DMS53 treated with DMSO at 0.1 percent for 48 hours (cell line): ENCODE data around the gene ASPSCR1.
"Not testable (repeated sequence)": the region's sequence is repeated elsewhere in the genome, so short reads cannot be mapped to it uniquely, and the experiment has no call there.

Source experiments
- DNase-seq: peaks from one replicate; lab custom pipeline; 2025; ENCODE audit not compliant: unreplicated experiment; lab: John Stamatoyannopoulos, UW

The ASPSCR1 gene

DNA sequence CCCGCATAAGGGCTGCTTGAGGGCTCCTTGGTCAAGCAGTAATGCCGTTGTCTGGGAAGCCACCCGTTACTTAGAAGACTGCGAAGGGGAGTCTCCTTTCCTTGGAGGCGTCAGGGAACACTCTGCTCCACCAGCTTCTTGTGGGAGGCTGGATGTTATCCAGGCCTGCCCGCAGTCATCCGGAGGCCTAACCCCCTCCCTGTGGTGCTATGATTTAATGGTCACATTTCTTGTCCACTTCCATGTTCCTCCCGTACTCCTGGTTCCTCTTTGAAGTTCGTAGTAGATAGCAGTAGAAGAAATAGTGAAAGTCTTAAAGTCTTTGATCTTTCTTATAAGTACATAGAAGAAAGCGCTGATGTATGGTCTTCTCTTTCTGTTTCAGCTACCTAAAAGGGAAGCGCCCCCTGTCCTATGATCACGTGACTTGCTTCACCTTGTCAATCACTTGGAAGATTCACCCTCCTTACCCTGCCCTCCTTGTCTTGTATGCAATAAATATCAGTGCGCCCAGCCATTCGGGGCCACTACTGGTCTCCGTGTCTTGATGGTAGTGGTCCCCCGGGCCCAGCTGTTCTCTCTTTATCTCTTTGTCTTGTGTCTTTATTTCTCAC lies 61.5 kb downstream of the ASPSCR1 start:
- DNase-seq, result not testable (repeated sequence)

DNA sequence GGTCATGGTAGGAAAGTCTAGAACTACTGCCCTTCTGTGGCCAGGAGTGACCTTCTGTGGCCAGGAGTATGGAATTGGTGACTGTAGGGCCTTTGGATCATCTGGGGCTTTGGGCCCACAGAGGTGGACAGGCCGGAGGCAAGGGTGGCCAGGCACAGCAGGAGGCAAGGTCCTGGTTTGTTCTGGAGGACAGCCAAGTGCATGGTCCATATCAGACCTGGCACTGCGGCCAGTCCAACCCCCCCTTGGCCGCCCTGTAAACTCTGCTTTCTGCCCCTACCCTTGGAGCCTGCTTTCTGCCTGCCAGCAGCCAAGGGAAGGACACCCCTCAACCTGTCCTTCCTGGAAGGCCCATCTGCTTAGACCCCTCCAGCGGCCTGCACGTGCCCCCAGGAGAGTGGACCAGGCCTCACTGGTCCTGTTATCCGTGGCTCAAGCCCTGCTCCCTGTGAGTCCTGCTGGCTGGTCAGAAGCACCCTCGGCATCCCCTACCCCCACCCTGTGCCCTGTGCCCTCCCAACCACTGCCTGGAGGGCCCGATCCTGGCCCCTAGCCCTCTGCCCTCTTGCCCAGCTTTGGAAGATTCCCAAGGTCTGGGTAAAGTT lies 62.4 kb downstream of the ASPSCR1 start:
- no peak for DNase-seq

DNA sequence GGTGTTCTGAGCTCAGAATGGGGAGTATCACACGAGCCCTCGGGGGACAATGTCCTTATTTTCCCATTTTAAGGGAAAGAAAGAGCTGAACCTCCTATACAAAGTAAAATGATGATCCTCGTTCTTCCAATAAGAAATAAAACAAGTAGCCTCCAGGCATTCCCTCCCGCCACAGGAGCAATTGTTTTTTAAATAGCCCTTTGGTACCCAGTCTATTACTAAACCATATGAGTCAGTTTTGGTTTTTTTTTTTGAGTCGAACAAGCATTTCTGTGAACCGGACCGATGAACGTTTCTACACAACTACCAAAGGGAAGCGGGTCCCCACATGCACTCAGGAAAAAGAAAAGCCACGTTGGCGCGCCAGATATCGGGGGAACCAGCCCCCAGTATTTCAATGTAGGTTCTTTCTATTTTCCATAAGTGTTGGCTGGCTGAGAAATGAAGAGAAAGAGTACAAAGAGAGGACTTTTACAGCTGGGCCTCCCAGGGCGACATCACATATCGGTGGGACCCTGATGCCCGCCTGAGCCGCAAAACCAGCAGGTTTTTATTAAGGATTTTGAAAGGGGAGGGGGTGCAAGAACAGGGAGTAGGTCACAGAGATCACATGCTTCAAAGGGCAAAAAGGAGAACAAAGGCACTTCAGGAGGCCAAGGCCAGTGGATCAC lies 63.9 kb downstream of the ASPSCR1 start:
- DNase-seq, result no peak

DNA sequence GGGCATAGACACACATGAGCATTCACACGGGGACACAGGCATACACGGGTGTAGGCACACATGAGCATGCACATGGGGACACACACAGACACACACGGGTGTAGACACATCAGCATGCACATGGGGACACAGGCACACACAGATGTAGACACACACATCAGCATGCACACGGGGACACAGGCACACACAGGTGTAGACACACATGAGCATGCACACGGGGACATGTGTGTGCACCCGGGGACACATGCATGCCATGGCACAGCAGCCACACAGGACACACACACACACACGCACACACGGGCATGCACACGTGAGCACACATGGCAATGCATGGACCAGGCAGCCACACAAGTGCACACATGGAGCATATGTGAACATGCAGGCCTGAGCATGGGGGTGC lies 65.2 kb downstream of the ASPSCR1 start:
- DNase-seq, result no peak

DNA sequence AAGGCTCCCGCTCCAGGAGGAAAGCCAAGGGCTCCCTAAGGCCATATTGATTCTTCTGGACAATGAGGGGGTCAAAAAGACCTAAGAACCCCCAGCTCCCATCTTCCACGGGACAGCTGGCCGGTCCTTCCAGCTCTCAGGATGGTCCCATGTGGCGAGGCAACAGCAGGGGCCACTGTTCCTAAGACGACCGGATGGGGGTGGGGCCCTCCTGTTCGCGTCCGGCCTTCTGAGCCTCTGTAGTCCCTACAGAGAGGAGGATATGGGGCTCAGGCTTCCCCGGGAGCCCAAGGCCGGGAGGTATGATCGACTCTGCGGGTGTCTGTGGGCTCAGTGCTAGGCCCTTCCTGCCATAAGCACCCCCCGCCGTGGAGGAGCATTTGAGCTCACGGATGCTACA lies 66.1 kb downstream of the ASPSCR1 start:
- DNase-seq, result no peak

DNA sequence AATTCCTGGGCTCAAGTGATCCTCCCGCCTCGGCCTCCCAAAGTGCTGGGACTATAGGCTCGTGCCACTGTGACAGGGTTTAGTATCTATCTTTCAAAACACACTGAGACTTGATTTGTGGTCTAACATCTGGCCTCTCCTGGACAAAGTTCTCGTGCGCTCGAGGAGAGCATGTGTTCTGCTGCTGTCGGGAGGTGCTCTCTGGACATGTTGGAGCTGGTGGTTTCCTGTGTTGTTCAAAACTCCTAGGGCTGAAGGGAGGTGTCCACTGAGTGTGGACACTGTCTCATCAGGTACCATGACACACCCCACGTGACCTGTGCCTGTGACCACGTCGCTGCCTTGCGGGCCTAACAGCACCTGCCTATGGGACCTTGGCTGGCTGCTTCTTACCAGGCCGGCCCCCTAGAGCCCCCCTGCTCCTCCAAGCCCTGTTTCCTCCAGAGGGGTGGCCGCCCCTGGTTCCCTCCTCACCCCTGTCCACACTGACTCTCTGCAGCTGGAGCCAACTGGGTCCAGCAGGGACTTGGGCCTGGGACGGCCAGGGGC lies 68.6 kb downstream of the ASPSCR1 start:
- DNase-seq, result no peak

DNA sequence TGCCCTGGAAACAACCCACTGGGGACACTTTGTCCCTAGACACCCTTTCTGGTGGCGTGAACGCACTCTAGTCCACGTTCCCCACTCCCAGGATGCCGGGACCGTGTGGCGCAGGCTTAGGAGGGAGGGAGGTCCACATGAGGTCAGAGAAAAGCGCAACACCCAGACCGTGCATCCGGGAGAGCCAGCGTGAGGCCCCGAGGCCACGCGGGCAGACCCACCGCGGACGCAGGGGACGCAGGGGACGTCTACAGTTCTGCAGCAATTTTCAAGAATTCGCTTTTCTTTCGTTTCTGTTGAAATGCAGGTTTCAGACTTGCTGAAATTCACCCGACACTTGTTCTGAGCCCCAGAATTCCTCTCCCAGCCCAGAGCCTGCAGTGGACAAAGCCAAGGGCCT lies 69.5 kb downstream of the ASPSCR1 start:
- DNase-seq, result no peak

DNA sequence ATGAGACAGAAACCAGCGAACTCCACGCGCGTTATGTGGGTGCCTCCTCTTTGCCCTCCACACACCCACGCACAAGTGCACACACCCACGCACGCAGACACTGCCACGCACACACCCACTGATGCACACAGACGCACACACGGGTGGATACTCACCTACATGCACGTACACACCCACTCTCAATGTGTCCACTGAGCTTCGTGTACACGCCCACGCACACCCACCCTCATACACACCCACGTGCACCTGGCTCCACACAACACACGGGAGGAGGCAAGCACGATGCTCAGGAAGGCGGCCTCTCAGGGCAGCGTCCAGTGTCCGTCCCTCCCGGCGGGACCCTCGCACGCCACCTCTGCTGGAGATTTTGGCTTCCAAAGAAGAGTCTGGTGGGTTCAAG lies 70.0 kb downstream of the ASPSCR1 start:
- DNase-seq, result no peak

DNA sequence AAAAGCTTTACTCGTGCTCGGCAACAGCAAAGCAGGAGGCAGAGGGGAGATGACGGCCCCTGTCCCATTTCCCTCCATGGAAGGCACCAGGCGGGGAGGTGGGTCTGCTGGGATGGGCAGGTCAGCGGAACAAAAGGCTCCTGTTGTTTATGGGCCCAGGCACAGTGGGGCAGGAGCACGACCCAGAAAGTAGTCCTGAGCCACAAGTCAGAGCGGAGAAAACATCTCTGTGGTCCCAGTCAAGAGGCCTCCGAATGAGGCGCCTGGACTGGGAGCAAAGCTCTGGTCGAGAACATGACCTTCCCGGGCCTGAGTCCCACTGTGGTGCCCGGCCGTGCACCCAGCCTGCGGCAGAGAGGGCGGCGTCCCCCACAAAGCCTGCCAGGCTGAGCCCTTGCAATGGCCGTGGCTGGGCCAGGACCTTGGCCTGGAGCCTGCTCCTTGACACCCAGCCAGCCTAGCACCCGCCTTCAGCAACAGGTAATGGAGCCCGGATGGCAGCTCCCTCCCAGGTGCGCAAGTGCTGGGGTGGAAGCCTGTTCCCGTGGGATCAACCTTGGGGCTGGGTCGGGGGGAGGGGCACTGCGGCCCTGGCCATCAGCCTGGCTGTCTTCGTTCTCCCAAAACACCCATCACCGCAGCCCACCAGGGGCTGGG lies 70.6 kb downstream of the ASPSCR1 start:
- no peak for DNase-seq

DNA sequence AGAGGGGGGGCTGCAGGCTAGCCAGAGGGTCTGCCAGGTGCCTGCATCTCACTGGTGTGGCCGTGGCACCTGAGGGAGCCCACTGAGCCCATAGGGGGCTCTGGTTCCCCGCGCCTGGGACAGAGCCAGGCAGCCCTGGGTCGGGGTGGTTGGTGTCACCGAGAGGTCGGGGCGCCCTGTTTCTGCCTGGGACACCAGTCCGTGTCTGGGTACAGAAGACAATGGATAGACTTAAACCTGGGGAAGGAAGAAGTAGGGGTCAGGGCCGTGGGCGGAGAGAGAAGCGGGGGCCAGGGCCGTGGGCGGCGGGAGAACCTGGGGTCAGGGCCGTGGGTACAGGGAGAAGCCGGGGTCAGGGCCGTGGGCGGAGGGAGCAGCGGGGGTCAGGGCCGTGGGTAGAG lies 71.1 kb downstream of the ASPSCR1 start:
- DNase-seq, result no peak

DNA sequence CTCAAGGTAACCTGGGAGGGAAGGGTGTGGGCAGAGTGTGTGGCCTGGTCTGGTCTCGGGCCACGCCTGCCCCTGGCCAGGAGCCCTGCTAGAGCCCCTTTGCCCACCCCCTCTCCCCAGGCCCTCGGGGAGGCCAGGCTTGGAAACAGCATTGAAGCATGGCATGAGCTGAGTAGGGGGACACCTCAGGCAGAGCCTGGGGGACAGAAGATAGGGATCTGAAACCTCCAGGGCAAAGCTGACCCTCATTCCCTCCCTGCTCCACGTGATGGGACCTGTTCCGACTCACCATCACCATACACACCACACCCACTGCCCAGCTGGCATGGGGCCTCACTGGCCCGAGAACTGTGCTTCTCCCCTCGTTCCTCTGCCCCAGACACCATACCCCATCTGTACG lies 71.7 kb downstream of the ASPSCR1 start:
- DNase-seq, result no peak

DNA sequence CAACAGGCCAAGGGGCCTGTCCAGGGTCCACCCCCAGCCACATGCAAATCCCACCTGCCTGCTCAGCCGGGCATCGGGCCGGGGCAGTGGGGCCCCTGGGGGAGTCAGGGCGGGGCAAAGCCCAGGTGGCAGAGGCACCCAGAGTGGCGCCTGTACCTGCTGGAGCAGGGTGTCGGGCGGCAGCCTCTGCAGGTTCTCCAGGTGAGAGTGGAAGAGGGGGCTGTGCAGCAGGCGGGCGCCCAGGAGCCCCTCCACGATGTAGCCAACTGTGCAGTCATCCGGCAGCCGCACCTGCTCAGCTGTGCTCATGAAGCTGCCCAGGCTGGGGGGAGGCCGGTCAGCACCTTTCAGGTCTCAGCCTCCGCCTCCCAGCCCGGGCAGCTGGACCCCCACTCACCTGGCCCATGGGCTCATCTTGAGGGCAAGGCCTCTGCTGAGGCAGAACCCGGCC lies 72.1 kb downstream of the ASPSCR1 start:
- no peak for DNase-seq

DNA sequence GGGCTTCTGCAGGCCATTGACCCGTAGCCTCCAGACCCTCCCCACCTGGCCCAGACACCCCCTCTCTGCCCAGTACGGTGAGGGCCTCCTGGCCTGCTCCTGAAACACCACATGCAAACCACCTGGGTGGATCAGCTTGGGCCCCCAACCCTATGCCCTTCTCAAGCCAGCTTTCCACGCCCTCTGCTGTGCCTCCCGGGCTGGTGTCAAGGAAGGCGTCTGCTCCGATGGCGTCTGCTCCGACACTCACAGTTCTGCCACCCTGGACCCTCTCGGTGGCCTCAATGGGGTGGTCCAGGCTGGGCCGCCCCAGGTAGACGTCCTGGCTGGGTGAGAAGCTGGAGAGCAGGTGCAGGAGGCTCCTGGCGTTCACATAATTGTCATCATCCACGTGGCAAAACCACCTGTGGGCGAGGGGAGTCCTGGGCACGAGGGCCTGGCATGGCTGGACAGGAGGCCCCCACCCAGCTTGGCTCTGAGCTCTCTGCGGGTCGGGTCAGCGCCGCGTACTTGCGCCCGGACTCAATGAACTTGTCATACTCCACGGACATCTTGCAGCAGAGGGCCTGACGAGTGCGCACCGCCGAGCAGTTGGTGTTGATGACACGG lies 72.8 kb downstream of the ASPSCR1 start:
- DNase-seq, result no peak

DNA sequence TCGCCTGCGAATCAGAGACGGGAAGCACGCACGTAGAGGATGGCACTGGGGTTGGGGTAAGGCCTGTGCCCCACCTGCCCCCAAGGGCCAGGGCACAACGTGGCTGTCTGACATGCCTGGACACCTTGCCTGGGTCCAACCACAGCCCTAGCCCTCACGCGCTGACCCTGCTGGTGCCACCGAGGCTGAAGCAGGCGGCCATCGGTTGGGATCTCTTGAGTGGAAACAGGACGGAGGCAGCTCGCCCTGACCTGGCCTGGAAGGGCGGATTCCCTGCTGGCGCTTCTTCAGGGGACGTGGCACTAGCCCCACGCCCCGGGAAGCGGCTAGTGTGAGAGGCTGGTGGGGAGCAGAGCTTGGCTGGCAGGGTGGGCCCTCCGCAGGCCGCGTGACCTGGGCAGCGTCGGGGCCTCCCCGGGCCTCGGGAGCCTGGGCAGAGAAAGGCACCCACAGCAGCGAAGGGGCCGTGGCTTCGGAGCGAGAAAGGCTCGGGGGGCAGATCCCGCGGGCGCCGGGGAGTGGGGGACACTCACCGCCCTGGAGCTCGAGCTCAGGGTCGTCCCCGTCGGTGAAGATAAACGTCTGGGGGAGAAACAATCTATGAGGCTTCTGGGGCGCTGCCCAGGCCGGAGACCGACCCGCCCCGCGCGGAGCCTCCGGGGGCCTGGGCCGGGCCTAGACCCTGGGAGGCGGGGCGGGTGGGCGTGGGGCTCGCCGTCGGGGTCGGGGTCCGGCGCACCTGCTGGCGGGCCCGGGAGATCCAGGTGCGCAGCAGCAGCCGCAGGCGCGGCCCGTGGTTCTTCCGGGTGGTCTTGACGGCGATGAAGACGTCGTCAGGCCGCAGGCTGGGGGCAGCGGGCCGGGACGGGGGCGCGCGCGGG lies 73.6 kb downstream of the ASPSCR1 start:
- no peak for DNase-seq

DNA sequence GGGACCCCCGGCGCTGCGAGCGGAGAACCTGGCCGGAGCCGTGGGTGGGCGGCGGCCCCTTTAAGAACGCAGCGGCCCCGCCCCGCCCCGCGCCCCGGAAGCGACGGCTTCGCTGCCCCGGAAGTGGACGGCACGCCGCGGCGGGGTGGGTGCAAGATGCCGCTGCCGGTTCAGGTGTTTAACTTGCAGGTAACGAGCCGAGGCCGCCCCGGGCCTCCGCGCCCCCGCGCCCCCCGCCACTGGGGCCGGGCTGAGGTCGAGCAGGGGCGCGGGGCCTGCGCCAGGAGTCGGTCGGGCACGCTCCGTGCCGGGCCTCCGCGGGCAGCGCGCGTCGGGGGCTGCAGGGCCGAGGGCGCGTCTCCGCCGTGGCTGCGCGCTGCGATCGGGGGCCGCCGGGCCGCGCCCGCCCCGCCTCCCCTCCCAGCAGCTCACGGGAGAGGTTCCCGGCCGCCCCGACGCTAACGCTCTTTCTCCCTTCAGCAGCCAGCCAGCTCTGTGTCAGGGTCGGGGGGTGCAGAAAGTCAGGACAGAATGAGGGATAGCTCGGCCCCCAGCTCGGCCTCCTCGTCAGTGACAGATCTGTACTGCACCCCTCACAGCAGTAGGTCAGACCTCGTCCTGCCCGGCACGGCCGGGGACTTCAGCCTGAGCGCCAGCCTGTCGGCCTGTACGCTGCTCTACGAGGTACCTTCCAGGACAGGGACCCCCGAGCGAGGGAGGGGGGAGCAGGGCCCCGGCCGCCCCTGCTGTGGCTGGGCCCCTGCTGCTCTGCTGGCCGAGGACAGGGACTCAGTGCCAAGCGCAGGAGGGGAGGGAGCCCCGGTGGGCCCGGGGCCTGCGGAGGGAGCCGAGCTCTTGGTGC lies 74.6 kb downstream of the ASPSCR1 start, which contains the start of the genes GPS1 and RFNG:
TSS of gene GPS1 (plus strand) at position 123 of the 862 bp plus-strand sequence. CDS start at position 157, 34 bp downstream.
TSS of gene RFNG (minus strand) at position 36 of the 862 bp plus-strand sequence. CDS start 45 bp downstream, outside the sequence.
- peak; percentile 48 for DNase-seq

DNA sequence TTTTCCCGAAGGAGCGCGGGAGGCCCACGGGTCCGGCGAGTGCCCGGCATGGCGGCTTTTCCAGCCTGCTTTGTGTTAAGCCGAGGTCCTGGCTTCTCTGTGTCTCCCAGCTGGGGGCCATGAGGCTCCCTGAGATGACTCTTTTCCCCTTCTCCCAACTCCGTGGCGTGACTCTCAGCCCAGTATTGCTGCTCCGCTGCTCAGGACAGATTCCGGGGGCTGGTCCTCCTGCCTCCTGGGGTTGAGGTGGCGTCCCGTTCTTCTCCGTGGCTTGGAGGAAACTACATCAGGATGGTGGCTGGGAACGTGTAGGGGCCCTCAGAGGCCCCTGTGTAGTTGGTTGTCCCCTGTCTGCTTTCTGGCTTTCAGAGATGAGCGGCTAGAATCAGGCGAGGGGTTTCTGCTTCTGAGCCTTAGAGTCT lies 75.2 kb downstream of the ASPSCR1 start:
- no peak for DNase-seq

DNA sequence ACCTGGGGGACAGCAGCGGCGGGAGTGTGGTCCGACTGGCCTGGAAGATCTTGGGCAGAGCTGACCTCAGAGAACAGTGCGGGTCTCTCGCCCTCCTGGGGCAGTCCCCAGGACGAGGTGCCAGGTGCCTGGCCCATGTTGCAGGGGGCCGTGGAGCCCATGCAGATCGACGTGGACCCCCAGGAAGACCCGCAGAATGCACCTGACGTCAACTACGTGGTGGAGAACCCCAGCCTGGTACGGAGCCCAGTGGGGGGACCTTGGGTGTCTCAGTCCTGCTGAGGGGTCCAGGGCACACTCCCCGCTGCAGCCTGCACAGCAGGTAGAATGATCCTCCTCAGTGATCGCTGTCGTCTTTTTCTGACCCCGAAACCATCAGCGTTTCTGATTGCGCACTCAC lies 75.7 kb downstream of the ASPSCR1 start:
- no peak for DNase-seq

DNA sequence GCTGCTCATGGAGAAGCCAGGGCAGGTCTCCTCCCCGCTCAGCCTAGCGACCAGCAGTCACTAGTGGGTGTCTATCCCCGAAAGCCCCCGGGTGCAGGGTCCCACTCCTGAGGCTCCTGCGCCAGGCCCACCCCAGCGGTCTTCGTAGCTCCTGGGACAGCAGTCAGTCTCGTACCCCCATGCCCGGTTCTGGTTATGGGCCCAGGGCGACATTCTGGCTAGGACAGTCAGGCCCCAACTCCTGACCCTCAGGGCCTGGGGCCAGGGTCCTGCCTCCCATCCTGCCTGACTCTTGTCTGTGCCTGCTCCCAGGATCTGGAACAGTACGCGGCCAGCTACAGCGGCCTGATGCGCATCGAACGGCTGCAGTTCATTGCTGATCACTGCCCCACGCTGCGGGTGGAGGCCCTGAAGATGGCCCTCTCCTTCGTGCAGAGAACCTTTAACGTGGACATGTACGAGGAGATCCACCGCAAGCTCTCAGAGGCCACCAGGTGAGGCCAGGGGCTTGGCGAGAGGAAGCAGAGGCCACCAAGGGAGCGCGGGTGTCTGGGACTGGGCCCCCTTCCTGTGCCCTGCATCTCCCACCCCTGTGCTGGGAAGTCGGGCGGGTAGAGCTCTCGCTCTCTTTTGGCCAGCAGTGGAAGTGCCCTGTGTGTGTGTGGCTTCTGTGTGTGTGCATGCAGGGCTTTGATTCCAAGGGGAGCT lies 76.3 kb downstream of the ASPSCR1 start:
- no peak for DNase-seq
